Panc1 (cell line): ENCODE results near the gene MAGI2. TPM values are rescaled to one million over a fixed set of nuclear protein-coding genes. Genes with fewer than 3 reads are reported as not detected.

Experiments
- ATAC-seq: fragments of 200-7000 bp; cut with Tn5 transposase; 2 replicates; pipeline ENCODE4 v1.9.1; 2020; ENCODE audit warnings: mild to moderate bottlenecking, moderate library complexity
- BruUV-seq: library from RNA; stranded (reverse); fragments of 400-500 nt; replicated peaks from 2 replicates; lab custom pipeline; 2021; lab: Mats Ljungman, UMichigan
- CTCF ChIA-PET: fragments of 300-600 bp; sonication (Branson Sonifier 250); formaldehyde crosslinking; loops from one replicate; lab custom pipeline; 2022; ENCODE audit warnings: antibody characterized with exemption; lab: Charles Lee
- POLR2A ChIA-PET: fragments of 300-600 bp; sonication (Branson Sonifier 250); formaldehyde crosslinking; loops from one replicate; lab custom pipeline; 2022; ENCODE audit warnings: antibody characterized with exemption; lab: Charles Lee
- DNase-seq: peaks from one replicate; pipeline ENCODE4 v3.0.0-alpha.2; 2010; ENCODE audit warnings: low read depth, low spot score
- H3K27ac ChIP-seq: 2 replicates; pipeline ENCODE4 v1.5.1; 2011; ENCODE audit warnings: mild to moderate bottlenecking, low read length, inconsistent platforms
- H3K27me3 ChIP-seq: fragments of 200-500 bp; sonication (Bioruptor generic); 2 replicates; pipeline ENCODE4 v1.6.0; 2014; ENCODE audit warnings: low read length, inconsistent platforms; ENCODE audit not compliant: control insufficient read depth, insufficient read depth
- H3K36me3 ChIP-seq: fragments of 200-500 bp; sonication (Bioruptor generic); 2 replicates; pipeline ENCODE4 v1.5.1; 2014; ENCODE audit warnings: inconsistent platforms, mild to moderate bottlenecking, low read length, moderate library complexity; ENCODE audit not compliant: control insufficient read depth, insufficient read depth
- H3K4me1 ChIP-seq: 2 replicates; pipeline ENCODE4 v1.5.1; 2011; ENCODE audit warnings: inconsistent platforms, mild to moderate bottlenecking, low read length, moderate library complexity; ENCODE audit not compliant: control insufficient read depth, insufficient read depth
- H3K4me3 ChIP-seq, 2 experiments: 2 replicates each; pipeline ENCODE4 v1.5.1; 2011 to 2012; ENCODE audit warnings: low read depth in 2 of 2, low read length in 2 of 2, mild to moderate bottlenecking in 2 of 2, inconsistent platforms in 1 of 2, moderate library complexity in 1 of 2
- H3K9me3 ChIP-seq: fragments of 200-500 bp; sonication (Bioruptor generic); 2 replicates; pipeline ENCODE4 v1.5.1; 2014; ENCODE audit warnings: low read depth, mild to moderate bottlenecking, inconsistent platforms, low read length, moderate library complexity; ENCODE audit not compliant: control insufficient read depth, insufficient read depth
- POLR2AphosphoS5 ChIP-seq: IDR thresholded peaks from 2 replicates; pipeline ENCODE4 v1.6.1; 2012; ENCODE audit warnings: mild to moderate bottlenecking, low read depth, low read length, moderate library complexity
- SIN3A ChIP-seq: IDR thresholded peaks from 2 replicates; pipeline ENCODE4 v1.6.1; 2012; ENCODE audit warnings: low read depth, mild to moderate bottlenecking, low read length, moderate library complexity, borderline replicate concordance; ENCODE audit not compliant: insufficient read depth
- TCF7L2 ChIP-seq: IDR thresholded peaks from 2 replicates; pipeline ENCODE4 v1.6.1; 2011; ENCODE audit warnings: mild to moderate bottlenecking, low read depth, low read length, inconsistent platforms
- in situ Hi-C: cut with HindIII; loops from 2 replicates; pipeline ENCODE4 v1.10.0; 2016; ENCODE audit warnings: low sequenced_read_pairs, low pct_unique_long_range_greater_than_20kb
- intact Hi-C: fragments of 100-400 bp; cut with micrococcal nuclease; formaldehyde crosslinking; loops from one replicate; pipeline ENCODE4 v1.10.0; 2022; ENCODE audit not compliant: unreplicated experiment
- total RNA-seq: library from RNA; stranded (reverse); gene quantifications from one replicate; pipeline ENCODE4 v1.2.1, GENCODE V29; 2021; ENCODE audit not compliant: unreplicated experiment
- TF ChIP-seq, protein P1 (sequence below), 2 experiments: IDR thresholded peaks; 2 replicates each; pipeline ENCODE4 v1.6.1; 2011 to 2012; ENCODE audit warnings: low read depth in 2 of 2, control low read depth in 1 of 2, low read length in 1 of 2, mild to moderate bottlenecking in 1 of 2, moderate library complexity in 1 of 2; ENCODE audit not compliant: insufficient read depth in 1 of 2
- TF ChIP-seq, protein P2 (sequence below): fragments of 450-650 bp; IDR thresholded peaks from 2 replicates; pipeline ENCODE4 v1.5.1; 2017; ENCODE audit warnings: mild to moderate bottlenecking

MAGI2 gene
- total RNA-seq, 1 experiment from 2014 or later, result 5.4 TPM

DNA sequence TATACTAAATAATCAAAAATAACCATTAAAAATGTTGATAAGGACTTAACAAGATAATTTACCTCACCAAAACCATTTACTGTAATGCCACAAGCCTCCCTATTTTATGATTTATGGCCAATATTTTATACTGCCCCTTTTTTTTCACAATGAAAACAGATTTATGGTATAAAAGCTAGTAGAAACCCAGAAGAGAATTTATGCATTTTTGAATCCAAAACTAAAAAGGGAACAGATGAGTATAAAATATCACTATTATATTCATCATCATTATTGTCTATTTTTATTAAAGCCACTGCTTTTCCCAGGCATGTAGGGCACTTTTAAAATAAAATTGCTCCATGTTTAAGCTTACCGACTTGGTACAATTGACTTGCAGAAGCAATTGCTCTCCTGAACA is 1229.9 kb downstream of the MAGI2 start:
- Histone ChIP-seq H3K4me1 (no peaks in the 10 kb centered on the region), H3K27ac (no peak overlapping the region), H3K4me3 (no peak overlapping the region), H3K9me3 (no peaks in the 10 kb centered on the region), H3K36me3 (no peaks in the 10 kb centered on the region), H3K27me3 (no peaks in the 10 kb centered on the region; the same call in none of the 2 replicates)
- DNase-seq, result no peak
- CTCF ChIA-PET, result no interaction called here
- POLR2A ChIA-PET, result no interaction called here
- in situ Hi-C loops (no loop called here), intact Hi-C loops (no loop called here)
- ATAC-seq, result no peak
- BruUV-seq, result no TSS peak
- TF ChIP-seq SIN3A, result no peak
- TF ChIP-seq, protein P1, sequence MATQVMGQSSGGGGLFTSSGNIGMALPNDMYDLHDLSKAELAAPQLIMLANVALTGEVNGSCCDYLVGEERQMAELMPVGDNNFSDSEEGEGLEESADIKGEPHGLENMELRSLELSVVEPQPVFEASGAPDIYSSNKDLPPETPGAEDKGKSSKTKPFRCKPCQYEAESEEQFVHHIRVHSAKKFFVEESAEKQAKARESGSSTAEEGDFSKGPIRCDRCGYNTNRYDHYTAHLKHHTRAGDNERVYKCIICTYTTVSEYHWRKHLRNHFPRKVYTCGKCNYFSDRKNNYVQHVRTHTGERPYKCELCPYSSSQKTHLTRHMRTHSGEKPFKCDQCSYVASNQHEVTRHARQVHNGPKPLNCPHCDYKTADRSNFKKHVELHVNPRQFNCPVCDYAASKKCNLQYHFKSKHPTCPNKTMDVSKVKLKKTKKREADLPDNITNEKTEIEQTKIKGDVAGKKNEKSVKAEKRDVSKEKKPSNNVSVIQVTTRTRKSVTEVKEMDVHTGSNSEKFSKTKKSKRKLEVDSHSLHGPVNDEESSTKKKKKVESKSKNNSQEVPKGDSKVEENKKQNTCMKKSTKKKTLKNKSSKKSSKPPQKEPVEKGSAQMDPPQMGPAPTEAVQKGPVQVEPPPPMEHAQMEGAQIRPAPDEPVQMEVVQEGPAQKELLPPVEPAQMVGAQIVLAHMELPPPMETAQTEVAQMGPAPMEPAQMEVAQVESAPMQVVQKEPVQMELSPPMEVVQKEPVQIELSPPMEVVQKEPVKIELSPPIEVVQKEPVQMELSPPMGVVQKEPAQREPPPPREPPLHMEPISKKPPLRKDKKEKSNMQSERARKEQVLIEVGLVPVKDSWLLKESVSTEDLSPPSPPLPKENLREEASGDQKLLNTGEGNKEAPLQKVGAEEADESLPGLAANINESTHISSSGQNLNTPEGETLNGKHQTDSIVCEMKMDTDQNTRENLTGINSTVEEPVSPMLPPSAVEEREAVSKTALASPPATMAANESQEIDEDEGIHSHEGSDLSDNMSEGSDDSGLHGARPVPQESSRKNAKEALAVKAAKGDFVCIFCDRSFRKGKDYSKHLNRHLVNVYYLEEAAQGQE (IDR thresholded peaks at IDR 0.05; ENCODE audit: insufficient read depth in 1 of 2, low read depth in 2 of 2, low read length in 1 of 2), result no peak
- TF ChIP-seq TCF7L2, result no peak
- TF ChIP-seq, protein P2, sequence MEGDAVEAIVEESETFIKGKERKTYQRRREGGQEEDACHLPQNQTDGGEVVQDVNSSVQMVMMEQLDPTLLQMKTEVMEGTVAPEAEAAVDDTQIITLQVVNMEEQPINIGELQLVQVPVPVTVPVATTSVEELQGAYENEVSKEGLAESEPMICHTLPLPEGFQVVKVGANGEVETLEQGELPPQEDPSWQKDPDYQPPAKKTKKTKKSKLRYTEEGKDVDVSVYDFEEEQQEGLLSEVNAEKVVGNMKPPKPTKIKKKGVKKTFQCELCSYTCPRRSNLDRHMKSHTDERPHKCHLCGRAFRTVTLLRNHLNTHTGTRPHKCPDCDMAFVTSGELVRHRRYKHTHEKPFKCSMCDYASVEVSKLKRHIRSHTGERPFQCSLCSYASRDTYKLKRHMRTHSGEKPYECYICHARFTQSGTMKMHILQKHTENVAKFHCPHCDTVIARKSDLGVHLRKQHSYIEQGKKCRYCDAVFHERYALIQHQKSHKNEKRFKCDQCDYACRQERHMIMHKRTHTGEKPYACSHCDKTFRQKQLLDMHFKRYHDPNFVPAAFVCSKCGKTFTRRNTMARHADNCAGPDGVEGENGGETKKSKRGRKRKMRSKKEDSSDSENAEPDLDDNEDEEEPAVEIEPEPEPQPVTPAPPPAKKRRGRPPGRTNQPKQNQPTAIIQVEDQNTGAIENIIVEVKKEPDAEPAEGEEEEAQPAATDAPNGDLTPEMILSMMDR, result no peak
- no peak for TF ChIP-seq POLR2AphosphoS5

DNA sequence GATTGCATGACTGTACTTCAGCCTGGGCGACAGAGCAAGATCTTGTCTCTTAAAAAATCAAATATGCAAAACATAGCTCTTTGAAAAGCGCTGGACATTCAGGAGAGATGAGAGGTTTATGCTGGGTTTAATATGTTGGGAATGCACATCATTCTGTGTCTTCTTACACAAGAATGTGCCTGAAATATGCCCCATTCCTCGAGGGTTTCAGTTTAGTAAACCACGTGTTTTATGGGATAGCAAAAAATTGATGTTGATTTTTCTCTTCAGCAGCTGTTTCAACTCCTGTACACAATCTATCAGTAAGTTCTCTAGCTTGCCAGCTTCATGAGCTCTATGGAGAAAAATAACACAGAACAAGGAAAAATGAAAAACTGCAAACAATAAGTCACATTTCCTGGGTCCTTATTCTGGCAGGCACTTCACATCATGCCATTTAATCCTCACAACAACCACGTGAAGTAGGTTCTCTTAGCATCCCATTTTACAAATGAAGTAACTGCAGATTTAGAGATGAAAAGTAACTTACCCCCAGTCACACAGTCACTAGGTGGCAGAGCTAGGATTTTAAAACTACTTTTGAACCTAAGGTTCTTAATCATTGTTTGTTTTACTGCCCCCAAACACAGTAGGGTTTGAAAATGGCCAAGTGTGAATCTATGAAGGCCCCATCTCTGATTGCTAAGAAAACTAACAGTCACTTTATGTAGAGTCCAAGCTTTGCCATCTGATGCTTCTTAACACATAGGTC is 1231.3 kb downstream of the MAGI2 start:
- ChIA-PET CTCF (interaction anchor here (0.6 kb wide), 1 partner anchor 236 kb away, joined by 5 read pairs; no protein-coding TSS in a partner anchor), POLR2A (no interaction called here)
- intact Hi-C loops, result no loop called here
- H3K4me1 ChIP-seq, result no peaks in the 10 kb centered on the region
- no TSS peak for BruUV-seq
- in situ Hi-C loops, result no loop called here
- no peaks in the 10 kb centered on the region; the same call in 1 of the 2 replicates for H3K27me3 ChIP-seq
- TF ChIP-seq POLR2AphosphoS5, result no peak
- no peak for TF ChIP-seq SIN3A
- TF ChIP-seq, protein P2, result no peak
- TF ChIP-seq TCF7L2, result no peak
- TF ChIP-seq, protein P1 (IDR thresholded peaks at IDR 0.05; ENCODE audit: insufficient read depth in 1 of 2, low read depth in 2 of 2, low read length in 1 of 2), result no peak
- H3K27ac ChIP-seq, result no peak overlapping the region
- H3K9me3 ChIP-seq, result no peaks in the 10 kb centered on the region
- no peak overlapping the region for H3K4me3 ChIP-seq
- H3K36me3 ChIP-seq, result no peaks in the 10 kb centered on the region
- ATAC-seq (no peak), DNase-seq (no peak)
